Measurements from ENCODE around the gene NDUFB2.
"Not testable (repeated sequence)": the region's sequence is repeated elsewhere in the genome, so short reads cannot be mapped to it uniquely, and the experiment has no call there.

The NDUFB2 gene
- 33.2 to 52.0 (median 37.0) reads per million in 4 experiments for total RNA-seq

- DNase-seq, result peak; percentile 69
These were observed at the start of gene NDUFB2 for GRCh38 chr7:140696680-140697446. NDUFB2 (plus strand) TSS chr7:140696708; CDS start chr7:140696745, 37 bp downstream.

GRCh38 chr7:140646931-140647647, 49.4 kb upstream of the NDUFB2 start:
- peak; percentile 7 for DNase-seq

GRCh38 chr7:140649556-140650205, 46.8 kb upstream of the NDUFB2 start:
- DNase-seq, result no peak

- no peak for DNase-seq
These were observed 46.1 kb upstream of the NDUFB2 start for GRCh38 chr7:140650367-140650766.

- peak; percentile 7 for DNase-seq
These were observed 43.0 kb upstream of the NDUFB2 start for GRCh38 chr7:140653319-140654108.

- no peak for DNase-seq
These were observed 42.5 kb upstream of the NDUFB2 start for GRCh38 chr7:140654109-140654387.

- DNase-seq, result no peak
These were observed 41.8 kb upstream of the NDUFB2 start for GRCh38 chr7:140654661-140655060.

GRCh38 chr7:140655511-140656408, 40.7 kb upstream of the NDUFB2 start:
- no peak for DNase-seq

- no peak for DNase-seq
These were observed 39.7 kb upstream of the NDUFB2 start for GRCh38 chr7:140656548-140657515.

- DNase-seq, result no peak
These were observed 38.6 kb upstream of the NDUFB2 start for GRCh38 chr7:140657891-140658290.

GRCh38 chr7:140659856-140660255, 36.7 kb upstream of the NDUFB2 start:
- no peak for DNase-seq

- DNase-seq, result no peak
These were observed 35.4 kb upstream of the NDUFB2 start for GRCh38 chr7:140661124-140661523.

- DNase-seq, result not testable (repeated sequence)
These were observed 33.6 kb upstream of the NDUFB2 start for GRCh38 chr7:140662938-140663337.

GRCh38 chr7:140667476-140667875, 29.0 kb upstream of the NDUFB2 start:
- no peak for DNase-seq

- DNase-seq, result no peak
These were observed 27.9 kb upstream of the NDUFB2 start for GRCh38 chr7:140668641-140669040.

GRCh38 chr7:140669352-140669751, 27.2 kb upstream of the NDUFB2 start:
- no peak for DNase-seq

GRCh38 chr7:140669862-140670261, 26.6 kb upstream of the NDUFB2 start:
- not testable (repeated sequence) for DNase-seq

- DNase-seq, result no peak
These were observed 26.1 kb upstream of the NDUFB2 start for GRCh38 chr7:140670343-140670935.

- no peak for DNase-seq
These were observed 24.5 kb upstream of the NDUFB2 start for GRCh38 chr7:140671966-140672365.

- DNase-seq, result peak; percentile 43
These were observed 24.0 kb upstream of the NDUFB2 start, which contains the start of gene ADCK2 for GRCh38 chr7:140672382-140673062. ADCK2 (plus strand) TSS chr7:140672945; CDS start chr7:140673331, 386 bp downstream.
